GM19455 (cell line): ENCODE measurements around the gene TLR6.

Source experiments
- ATAC-seq: cut with Tn5 transposase; IDR thresholded peaks from one replicate; pipeline ENCODE4 v1.9.1; 2021; ENCODE audit not compliant: unreplicated experiment

The TLR6 gene

DNA sequence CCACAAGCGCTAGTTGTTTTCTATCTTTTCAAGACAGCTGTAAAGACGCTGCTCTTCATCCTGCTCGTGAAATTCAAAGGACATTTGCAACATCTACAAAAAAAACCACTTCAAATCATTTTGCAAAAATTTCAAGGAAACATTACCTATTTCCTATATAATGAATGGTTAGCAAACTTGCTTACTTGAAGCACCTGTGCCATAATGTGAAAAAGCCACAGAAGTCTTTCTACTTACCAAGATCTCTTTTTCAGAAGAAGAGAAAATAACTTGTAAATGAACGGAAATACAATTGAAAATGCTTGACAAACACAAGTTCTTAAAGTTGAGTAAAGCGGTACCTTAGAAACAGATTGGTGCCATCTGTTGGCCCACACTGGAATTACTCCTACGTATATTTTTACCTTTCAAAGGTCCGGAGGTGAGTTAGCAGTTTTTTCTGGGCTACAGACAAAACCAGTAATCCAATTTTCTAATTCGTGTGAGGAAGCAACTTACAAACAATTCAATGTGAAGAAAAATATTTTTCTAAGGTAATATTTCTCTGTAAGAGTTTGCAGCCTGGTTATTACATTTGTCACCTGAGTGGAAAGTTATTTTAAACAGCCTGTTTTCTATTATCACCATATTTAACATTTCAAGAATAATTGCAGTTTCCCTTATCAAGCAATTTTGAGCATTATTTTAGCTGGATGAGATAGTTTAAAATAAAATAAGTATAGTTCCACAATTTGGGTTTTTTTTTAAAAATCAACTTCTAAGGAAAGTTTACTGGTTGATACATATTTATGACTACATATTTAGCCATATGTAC is at the start of gene TLR6:
Gene TLR6 (minus strand): TSS at position 294 of the 814 bp plus-strand sequence. CDS start 27,344 bp downstream, outside the sequence.
- no peak for ATAC-seq

DNA sequence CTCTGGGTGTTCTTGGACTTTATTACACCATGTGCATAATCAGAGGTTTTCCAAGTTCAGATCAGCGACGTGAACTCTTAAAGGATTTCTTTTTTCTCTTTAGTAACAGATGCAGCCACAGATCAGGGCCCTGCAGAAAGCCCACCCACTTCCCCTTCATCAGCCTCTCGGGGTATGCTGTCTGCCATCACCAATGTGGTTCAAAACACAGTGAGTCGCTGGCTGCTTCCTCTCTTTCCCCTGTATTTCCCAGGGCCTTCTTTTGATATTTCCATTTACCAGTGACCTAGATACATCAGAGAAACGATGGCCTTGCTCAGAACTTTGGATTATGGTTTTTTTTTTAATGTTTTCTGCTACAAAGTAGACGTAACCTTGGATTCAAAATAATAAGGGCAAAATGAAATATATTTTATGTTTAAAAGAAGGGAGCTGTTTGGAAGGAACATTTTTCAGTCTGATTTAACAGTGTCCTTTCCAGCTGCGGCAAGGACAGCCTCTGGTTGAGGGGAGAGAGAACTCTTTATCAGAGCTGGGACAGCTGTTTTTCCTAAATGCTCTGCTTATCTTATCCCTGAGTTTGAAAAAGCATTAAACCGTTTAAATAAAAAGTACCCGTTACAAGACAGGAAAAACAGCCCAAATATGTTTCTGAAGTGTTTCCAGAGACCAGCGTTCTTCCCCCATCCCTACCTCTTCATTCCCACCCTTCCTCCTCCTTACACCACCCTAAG is 49.2 kb upstream of the TLR6 start:
- no peak for ATAC-seq

DNA sequence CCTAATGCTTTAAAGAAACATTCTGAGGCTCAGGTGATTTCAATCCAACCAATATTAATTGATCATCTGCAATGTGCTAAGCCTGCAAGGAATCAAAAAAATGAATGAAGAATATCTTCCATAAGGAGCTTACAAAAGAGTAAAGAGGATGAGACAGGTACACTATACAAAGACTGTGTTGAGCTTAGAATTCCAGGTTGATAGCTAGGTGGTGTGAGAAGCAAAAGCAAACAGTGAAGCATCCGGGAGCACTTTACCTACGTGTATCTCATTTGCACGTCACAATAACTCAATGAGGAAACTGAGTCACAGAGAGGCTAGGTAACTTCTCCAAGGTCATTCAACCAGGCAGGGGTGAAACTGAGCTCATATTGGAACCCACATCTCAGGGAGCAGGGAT is 48.1 kb upstream of the TLR6 start:
- no peak for ATAC-seq

- ATAC-seq: no peak
Observed at GRCh38 chr4:38904090-38904666, 47.6 kb upstream of the TLR6 start.

DNA sequence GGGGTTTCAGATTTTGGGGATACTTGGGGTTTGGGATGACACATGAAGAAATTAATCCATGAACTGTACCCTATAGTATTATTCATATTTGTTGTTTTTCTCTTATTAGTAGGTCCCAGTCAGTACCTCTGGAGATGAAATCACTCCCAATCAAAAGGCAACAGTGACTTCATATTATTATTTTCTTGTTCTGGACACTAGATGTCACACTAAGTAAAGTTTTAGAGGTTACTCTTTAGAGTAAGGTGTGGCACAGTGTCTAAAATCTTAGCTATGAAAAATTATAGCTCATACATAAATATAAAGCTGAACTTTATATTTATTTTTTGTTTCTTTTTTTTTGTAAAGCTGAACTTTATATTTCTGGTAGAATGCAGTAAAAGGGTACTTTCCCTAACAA is 46.1 kb upstream of the TLR6 start:
- no peak for ATAC-seq

- ATAC-seq: no peak
Observed at GRCh38 chr4:38902221-38902620, 45.6 kb upstream of the TLR6 start.

DNA sequence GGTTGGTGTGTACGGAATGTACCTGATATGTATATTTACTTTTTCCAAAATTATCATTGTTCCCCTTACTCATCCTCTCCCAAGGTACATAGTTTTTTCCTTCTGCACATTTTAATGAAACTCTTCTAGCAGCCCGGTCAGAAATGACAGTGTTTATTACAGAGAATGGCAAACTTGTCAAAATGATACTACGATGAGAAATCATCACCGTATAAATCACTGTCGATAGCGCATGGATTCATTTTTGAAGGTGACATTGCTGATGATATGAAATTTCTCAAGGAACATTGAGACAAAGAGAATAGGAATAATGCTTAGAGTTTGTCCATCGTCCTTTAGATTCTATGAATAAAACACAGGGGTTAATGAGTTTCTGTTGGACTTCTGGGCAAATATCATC is 41.6 kb upstream of the TLR6 start:
- no peak for ATAC-seq

DNA sequence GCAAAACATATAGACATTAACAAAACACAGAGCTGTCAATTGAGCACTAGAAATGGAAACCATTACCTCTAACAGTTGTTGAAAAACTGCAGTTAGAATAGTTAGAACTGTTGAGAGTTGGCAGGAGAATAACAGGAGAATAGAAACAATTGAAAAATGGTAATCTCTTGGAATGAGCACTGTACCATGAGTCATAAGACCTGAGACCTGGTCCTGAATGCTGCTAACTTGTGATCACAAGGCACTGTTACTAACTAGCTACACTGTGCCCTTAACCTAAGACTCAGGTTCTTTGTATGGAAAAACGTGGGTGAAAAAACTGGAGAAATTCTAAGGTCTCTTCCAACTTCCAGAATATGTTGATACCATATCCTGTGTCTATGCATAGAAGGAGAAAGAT is 40.3 kb upstream of the TLR6 start:
- no peak for ATAC-seq

DNA sequence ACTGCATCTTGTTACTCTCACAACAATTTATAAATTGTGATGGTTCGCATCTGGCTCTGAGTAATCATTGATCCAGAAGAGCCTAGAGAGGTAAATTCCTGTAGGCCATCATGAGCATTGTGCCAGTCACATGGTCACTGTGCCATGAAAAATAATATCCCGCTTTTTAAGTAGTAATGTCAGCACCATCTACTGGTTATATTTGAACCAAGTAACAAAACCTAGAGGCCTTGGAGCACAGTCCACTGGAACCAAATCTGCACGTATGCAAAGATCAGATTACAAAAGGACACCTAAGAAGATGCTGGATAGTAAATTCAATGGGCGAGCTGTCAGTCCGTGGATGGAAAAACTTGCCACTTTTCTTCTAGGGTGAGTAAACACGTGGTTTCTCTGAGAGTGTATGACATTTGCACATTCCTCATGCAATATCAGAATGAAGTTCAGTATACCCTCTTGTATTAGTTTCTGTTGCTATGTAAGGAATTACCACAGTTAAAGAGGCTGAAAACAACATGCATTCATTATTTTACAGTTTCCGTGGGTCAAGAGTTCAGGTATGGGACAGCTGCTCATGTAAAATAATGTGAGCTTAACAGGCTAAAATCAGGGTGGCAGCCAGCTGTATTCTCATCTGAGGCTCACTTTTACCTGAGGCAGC is 37.8 kb upstream of the TLR6 start:
- no peak for ATAC-seq

- no peak for ATAC-seq
Observed at GRCh38 chr4:38891051-38891983, 34.7 kb upstream of the TLR6 start.

GRCh38 chr4:38889143-38889542 is 32.5 kb upstream of the TLR6 start:
- no peak for ATAC-seq

DNA sequence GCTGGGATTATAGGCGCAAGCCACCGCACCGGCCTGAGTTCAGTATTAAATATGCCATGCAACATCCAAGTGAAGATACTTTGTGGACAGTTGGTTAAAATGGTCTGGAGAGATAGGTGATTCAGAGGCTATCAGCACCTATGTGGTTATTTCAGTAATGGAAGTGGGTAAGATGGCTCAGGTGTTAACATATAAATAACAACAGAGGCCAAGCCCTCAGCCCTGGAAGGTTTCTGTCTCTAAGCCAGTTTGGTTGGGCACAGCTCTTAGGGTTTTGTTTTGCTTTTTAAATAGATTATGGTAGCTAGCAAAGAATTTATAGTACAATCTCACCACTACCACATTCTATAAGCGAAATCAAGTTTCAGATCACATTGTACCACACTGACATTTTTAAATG is 27.6 kb upstream of the TLR6 start:
- no peak for ATAC-seq

GRCh38 chr4:38876636-38877035 is 20.0 kb upstream of the TLR6 start:
- ATAC-seq: no peak

DNA sequence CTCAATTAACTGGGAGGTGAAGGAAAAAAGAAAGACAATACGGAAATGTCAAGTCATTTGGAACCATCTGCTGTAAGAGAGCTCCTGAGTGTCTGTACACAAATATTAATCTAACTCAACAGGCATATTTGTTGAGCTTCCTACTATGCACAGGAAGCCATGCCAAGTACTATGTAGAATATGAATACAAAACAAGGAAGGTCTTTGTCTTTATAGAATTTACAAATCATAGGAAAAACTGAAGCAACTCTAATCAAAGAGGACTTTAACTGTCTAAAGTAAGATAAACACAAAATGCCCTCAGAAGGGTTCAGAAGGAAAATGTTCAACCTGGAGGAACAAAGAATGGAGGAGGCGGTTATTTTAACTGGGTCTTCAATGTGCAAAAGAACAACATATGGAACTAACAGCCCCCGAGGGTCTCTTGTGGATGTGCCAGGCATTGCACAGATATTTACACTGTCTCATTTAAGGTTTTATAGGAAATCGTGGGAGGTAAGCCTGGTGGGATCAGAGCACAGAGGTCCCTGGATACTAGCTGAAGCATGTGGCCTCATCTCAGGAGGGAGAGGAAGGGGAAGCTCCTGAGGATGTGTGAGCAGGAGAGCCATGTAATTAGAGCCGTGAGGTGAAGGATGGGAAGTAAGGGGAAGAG is 16.8 kb upstream of the TLR6 start:
- ATAC-seq: no peak

GRCh38 chr4:38872620-38873019 is 16.0 kb upstream of the TLR6 start:
- ATAC-seq: no peak

DNA sequence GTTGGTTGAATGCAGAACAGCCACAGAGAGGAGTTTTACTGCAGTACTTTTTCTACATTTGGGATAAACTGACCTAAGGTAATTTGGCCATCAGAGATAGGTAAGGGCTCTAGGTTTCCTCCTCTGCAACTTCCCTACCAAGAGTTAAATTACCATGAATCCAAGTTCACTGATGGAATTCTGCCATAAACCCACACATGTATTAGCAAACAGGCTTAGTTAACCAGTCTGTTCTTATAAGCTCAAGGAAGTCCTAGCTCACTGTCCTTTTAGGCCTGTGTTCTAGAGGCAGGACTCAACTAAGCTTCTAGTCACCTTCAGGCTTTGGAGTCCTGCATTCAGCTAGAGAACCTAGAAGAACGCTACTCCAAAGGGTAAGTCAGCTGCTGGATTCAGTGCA is 15.0 kb upstream of the TLR6 start:
- no peak for ATAC-seq

- ATAC-seq: no peak
Observed at GRCh38 chr4:38870098-38870808, 13.6 kb upstream of the TLR6 start.

- no peak for ATAC-seq
Observed at GRCh38 chr4:38869511-38869910, 12.9 kb upstream of the TLR6 start.
